DMS79 treated with DMSO at 0.1 percent for 48 hours (cell line): ENCODE data around the gene KLHL36.
A peak's percentile ranks its signal among the peaks of the same experiment; 100 is the strongest.

Source experiments
- DNase-seq: peaks from one replicate; lab custom pipeline; 2025; lab: John Stamatoyannopoulos, UW

Gene KLHL36

DNA sequence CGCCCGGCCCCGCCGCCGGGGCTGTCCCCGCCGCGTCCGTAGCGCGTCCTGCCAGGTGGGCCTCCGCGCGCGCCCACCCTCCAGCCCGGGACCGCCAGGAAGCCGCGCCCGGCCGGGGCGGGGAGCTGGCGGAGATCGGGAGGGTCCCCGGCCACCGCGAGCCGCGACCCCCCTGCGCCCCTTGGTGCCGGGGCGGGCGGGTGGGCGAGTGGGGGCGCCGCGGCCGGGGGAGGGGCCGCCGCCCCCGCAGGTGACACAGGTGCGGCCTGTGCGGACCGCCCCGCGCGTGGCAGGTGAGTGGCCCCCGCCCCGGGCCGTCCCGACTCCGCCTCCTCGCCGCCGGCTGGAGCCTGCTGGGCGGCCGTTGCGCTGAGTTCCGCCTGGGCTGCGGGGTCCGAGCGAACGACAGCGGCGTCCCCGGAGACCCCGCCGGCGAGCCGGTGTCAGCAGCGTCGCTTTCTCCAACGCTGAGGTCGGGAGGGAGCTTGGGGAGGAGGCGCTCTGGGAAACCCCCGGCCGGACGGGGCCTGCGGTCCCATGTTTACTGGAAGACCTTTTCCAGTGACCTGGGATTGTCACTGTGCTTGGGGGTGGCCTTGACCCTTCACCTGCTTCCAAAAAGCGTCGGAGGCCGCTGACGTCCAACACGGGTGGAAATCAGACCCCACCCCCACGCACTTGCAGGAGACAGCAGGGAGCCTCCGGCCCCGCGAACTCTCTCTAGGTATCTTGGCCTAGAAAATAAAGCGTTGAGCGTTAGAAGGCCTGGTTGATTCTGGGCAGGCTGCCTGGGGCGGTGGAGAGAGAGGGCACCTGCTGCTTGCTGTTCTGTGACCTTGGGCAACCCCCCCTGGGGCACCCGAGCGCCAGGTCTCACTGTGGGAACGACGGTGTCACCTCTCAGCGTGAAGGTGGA, 542 bp downstream of the KLHL36 start:
- DNase-seq = no peak

GRCh38 chr16:84649511-84649861, 1.2 kb downstream of the KLHL36 start:
- no peak for DNase-seq

GRCh38 chr16:84650062-84650991, 2.0 kb downstream of the KLHL36 start:
- no peak for DNase-seq

- no peak for DNase-seq
These were observed 4.3 kb downstream of the KLHL36 start for GRCh38 chr16:84652566-84652965.

GRCh38 chr16:84654238-84654637, 5.9 kb downstream of the KLHL36 start:
- no peak for DNase-seq

- DNase-seq = no peak
These were observed 6.7 kb downstream of the KLHL36 start for GRCh38 chr16:84654998-84655397.

DNA sequence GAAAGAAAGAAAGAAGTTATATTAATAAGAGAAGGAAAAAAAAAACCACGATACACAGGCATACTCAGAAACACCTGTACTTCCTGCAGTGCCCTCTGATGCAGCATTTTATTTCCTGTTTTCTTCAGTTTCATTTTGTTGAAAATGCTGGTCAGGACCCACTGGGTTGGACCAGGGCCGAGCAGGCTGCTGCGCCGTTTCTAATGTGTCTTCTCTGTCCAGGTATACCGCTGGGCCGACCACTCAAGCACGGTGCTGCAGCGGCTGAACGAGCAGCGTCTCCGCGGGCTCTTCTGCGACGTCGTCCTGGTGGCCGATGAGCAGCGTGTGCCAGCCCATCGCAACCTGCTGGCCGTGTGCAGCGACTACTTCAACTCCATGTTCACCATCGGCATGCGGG, 8.3 kb downstream of the KLHL36 start:
- no peak for DNase-seq

DNA sequence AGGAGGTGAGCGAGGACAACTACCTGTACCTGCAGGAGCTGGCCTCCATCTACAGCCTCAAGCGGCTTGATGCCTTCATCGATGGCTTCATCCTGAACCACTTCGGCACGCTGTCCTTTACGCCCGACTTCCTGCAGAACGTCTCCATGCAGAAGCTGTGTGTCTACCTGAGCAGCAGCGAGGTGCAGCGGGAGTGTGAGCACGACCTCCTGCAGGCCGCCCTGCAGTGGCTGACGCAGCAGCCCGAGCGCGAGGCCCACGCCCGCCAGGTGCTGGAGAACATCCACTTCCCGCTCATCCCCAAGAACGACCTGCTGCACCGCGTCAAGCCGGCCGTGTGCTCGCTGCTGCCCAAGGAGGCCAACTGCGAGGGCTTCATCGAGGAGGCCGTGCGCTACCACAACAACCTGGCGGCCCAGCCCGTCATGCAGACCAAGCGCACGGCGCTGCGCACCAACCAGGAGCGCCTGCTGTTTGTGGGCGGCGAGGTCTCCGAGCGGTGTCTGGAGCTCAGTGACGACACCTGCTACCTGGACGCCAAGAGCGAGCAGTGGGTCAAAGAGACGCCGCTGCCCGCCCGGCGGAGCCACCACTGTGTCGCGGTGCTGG, 9.0 kb downstream of the KLHL36 start:
- DNase-seq = no peak

- no peak for DNase-seq
These were observed 10.4 kb downstream of the KLHL36 start for GRCh38 chr16:84658690-84659089.

- DNase-seq = no peak
These were observed 11.5 kb downstream of the KLHL36 start for GRCh38 chr16:84659656-84660300.

- DNase-seq = no peak
These were observed 12.7 kb downstream of the KLHL36 start for GRCh38 chr16:84660973-84661372.

GRCh38 chr16:84661418-84662060, 13.2 kb downstream of the KLHL36 start:
- no peak for DNase-seq

DNA sequence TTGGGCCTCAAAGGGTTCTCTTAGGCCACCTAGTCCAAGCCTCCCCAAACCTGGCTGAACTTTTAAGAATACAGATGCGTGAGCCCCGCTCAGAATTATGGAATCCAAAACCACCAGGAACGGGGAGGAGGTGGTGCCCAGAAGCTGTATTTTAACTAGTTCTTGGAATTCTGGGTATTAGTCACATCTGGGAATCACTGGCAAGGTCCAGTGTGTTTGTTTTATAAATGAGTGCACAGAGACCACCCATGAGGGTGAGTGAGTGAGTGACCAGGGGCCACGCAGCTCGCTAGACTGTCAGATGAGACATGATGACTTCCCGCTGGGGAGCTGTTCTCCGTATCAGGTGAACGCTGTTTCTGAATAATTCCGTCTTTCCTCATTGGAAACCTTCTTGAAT, 14.2 kb downstream of the KLHL36 start:
- no peak for DNase-seq

DNA sequence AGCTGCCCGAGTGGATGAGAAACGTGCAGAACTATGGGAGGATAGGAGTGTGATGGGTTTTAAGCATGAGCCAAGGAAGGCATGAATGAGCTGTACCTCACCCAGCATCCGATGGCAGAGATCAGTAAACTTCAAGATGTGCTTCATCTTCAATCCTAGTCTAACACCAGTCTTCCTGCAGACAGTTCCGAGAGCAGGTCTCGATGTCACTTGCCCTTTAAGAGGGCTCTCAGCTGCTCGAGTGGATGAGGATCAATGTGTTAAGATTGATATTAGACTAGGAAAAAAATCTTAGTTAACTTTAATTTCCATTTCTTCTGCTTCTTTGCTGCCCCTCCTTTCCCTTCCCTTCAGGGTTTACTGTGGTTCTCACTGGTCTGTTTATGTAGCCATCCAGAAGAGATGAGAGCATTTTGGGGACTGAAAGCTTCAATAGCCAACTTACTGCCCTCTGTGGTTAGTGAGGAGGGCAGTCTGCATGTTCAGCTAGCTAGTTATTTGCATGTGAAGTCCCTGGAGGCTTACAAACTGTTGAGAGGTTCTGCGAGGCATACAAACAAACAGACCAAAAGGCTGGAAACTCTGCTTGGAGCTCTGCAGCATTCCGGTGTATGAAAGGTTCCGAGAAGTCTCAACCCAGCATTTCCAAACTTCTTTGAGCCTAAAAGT, 15.3 kb downstream of the KLHL36 start:
- peak; percentile 26 for DNase-seq

DNA sequence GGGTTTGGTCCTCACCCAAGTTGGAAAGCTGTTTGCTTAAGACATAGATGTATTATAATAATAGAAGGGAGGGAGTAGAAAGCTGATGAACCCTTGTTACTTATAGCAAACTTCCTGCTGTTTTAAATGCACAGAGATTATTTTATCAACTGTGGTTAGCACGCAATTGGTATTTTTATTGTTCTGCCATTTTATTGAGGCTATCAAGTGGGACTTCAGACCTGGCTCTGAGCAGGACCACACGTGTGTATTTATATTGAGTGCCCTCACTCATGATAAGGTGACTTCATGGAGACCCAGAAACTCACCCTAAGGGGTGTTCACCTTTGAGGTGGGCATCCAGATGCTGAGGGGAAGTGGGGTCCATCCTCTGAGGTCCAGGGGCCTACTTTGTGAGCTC, 17.0 kb downstream of the KLHL36 start:
- no peak for DNase-seq

GRCh38 chr16:84665843-84666242, 17.5 kb downstream of the KLHL36 start:
- DNase-seq = no peak

- no peak for DNase-seq
These were observed 19.4 kb downstream of the KLHL36 start for GRCh38 chr16:84667600-84668309.

DNA sequence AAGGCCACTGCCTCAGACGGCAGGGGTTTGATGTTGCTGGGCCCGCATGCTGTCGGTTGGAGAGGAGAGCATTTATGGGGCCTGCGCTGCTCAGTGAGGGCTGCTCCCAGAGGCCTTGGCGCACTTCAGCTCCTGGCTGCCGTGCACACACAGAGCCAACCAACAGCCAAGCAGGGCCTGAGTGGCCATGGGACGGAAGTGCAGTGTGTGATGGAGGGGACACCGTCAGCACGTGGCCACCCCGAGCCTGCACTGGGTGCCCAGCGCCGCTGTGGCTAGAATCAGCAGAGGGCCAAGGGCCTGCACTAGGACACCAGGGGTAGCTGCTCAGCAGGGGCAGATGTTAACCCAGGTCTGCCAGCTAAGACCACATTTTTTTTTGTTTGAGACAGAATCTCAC, 21.8 kb downstream of the KLHL36 start:
- no peak for DNase-seq

- DNase-seq = no peak
These were observed 24.2 kb downstream of the KLHL36 start for GRCh38 chr16:84672276-84673202.
